NCI-H345 treated with DMSO at 0.1 percent for 48 hours (cell line): Measurements from ENCODE around the gene SORL1.

Source experiments
- DNase-seq: peaks from one replicate; lab custom pipeline; 2025; ENCODE audit not compliant: unreplicated experiment; lab: John Stamatoyannopoulos, UW

Gene SORL1

GRCh38 chr11:121451178-121451985 is 732 bp upstream of the SORL1 start:
- DNase-seq, result no peak

DNA sequence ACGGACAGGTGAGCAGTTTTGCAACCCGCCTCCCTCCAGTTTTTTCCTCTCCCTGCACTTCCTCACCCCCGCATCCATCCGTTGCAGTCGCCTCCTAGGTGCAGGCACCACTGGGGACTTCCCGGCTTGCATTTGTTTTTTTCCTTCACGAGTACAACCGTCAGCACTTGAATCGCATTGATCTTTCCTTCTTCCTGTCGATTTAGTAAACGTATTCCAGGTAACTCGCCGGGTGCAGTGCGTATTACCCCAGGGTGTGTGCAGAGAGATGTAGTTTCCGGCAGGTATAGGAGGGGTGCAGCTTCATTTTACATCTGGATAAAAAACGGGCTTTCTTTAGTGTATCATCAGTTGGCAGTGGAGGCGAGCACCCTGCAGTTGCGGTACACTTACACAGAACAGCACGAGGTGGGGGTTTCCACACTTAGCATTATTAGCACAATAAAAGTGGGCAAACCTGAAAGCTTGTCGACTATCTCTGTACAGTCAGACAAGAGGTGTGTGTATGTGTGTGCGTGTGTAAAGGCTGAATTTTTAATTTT is 566 bp downstream of the SORL1 start, which contains the start of gene SORL1-AS1:
Gene SORL1-AS1, minus strand, starts transcription at position 359 of the 542 bp plus-strand sequence.
- DNase-seq, result peak; percentile 19

- DNase-seq, result no peak
Observed at GRCh38 chr11:121453589-121454299, 1.6 kb downstream of the SORL1 start.

- DNase-seq, result no peak
Observed at GRCh38 chr11:121455115-121455514, 3.0 kb downstream of the SORL1 start.

GRCh38 chr11:121456151-121456550 is 4.0 kb downstream of the SORL1 start:
- no peak for DNase-seq

GRCh38 chr11:121456816-121457431 is 4.8 kb downstream of the SORL1 start:
- no peak for DNase-seq

DNA sequence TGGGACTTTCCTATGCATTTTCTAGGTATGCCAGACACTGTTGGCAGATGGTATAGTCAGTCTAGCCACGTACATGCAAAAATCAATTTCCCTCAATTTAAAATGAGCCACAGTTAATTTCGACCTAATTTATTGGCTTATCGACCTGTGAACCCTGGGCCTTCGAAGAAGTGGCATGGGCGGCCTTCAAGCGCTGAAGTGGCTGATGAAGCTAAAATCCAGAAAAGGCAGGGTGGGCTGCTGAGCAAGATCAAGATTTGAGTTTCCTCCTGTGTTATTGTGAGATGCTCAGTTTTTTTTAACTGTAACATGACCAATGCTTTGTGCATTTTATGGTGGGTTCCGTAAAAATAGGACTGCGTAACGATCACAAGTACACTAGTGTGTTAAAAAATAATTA is 6.4 kb downstream of the SORL1 start:
- no peak for DNase-seq

DNA sequence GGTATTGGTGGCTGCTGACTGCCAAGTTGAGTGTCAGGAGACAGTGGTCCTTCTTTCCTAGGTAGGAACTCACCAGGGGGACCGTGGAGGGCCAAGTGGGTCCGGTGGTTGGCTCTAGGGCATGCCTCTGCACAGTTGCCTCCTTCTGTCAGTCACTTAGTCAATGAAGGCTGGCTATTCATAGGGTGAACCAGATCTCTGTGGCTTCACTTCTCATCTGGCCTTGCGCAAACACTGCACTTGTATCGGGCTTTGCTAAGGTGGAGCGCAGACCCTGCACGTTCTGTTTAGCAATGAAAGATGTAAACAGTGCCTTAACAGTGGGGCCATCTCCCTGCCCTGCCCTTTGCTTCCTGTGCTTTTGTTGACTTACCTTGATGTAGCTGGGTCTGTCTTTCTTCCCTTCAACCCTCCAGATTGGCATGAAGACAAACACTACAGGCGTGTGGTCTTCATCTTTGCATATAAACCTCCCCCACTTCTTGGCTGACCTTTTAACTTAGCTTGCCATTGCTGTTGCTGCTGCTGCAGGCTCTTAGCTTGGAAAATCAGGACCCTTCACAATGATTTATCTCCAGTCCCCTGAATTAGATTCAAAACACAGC is 7.4 kb downstream of the SORL1 start:
- no peak for DNase-seq

DNA sequence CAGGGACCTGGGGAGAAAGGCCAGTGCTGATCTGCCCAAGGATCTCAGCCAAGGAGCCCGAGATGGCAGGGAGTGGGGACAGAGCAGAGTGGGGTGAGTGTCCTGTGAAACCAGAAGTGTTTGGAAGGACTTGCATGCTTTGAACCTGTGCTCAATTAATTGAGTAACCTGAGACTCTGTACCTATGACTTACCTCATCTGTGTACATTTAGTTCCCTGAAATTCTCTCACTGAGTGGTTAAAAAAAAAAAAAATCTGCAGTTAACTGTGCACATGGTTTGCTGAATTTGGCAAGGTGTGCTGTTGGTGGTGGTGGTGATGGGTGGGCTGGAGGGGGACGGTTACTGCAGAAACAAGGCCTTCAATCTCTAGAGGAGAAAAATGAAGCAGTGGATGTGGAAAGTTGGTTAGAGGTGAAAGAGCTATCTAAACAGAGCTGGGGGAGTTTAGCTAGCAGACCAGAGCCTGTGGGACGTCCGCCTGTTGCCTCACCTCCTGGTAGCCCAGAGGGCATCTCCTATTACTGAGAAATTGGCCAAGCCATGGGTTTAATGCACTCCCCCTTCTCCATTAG is 8.9 kb downstream of the SORL1 start:
- DNase-seq, result no peak

- DNase-seq, result no peak
Observed at GRCh38 chr11:121461843-121462242, 9.7 kb downstream of the SORL1 start.

DNA sequence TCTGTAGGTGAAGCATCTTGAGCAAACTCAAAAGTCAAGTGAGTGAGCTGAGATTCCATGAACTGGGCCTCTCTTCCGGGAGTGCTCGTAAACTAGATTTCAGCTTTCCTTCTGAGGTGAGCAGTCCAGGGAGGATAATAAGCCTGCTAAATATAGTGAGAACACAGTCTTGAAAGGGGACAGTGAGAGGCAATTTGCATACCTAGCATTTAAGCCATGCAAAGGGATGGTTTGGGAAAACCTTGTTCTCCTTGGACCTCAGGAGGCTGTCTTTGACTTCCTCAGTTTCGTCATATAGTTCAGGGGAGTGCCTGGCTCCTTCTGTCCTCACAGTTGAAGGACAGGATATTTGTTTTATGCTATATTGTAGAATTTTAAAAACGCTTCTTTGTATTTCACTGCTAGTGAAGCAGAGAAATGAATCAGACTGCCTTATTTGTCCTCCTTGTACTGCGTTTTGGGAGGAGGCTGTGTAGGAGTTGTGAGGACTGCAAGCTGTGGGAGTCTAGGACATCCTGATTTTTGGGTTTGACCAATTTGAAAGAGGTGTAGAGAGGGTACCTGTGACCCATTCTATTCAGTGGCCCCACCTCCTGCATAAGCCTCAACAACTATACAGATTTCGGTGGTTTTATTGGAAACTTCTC is 11.7 kb downstream of the SORL1 start:
- DNase-seq, result no peak

GRCh38 chr11:121464352-121464946 is 12.3 kb downstream of the SORL1 start:
- no peak for DNase-seq

DNA sequence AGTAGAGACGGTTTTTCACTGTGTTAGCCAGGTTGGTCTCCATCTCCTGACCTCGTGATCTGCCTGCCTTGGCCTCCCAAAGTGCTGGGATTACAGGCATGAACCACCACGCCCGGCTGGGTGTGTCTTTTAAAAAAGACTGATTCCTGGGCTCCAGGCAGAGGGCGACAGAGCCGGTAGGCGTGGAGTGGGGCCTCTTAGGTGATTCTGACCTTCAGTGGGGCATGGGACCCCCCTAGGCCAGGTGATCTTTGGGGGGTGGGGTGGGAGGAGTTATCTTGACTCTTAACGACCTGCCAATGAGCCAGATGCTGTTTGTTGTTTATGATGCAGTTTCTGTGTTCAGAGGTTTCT is 13.6 kb downstream of the SORL1 start:
- no peak for DNase-seq

DNA sequence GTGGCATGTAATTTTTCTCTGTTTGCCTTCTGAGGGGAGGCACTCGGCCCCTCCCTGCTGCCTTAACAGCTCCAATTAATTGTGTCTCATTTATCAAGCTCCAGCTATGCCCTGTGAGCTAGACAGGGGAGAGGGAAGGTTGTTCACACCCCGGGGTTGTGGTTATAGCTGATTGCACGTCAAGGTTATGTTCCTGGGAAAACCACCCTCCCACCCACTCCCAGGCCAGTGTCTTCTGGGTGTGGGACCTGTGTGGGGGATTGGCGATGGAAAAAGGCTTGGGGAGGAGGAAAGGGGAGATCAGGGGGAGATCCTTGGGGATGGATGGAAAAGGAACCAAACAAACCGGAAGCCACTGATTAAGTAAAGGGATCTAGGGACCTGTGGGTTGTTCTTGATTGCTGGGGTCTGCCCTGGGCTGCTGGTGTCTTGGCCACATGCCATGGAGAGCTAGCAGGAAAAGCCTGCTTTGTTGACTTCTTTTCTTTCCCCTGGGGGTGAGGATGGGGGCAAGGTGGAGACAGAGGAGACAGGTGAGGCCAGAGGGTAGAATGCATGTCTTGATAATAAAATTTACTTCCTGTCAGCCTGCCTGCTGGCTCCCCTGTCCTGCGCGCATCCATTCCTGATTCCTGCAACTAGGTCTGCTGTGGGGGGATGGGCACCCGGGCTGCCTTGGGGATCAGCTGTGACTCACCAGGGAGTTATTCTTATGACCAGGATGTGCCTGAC is 14.1 kb downstream of the SORL1 start:
- peak; percentile 68 for DNase-seq

DNA sequence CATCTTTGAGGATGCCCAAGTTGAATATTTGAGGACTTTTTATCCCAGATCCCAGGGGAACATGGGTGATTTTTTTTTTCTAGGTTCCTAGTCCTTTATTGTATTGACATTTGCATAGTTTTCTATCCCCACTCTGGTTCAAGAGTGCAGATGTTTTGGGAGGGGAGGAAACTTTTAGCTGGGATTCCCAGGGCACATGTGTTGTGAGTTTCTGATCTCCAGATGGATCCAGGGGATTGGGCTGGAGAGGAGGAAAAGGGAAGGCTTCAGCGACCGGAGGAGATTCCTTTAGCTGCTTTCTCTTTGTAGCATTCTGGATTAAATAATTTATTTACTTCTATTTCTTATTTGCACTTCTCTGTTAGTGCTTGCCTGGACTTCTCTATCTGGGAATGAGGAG is 15.4 kb downstream of the SORL1 start:
- DNase-seq, result no peak

DNA sequence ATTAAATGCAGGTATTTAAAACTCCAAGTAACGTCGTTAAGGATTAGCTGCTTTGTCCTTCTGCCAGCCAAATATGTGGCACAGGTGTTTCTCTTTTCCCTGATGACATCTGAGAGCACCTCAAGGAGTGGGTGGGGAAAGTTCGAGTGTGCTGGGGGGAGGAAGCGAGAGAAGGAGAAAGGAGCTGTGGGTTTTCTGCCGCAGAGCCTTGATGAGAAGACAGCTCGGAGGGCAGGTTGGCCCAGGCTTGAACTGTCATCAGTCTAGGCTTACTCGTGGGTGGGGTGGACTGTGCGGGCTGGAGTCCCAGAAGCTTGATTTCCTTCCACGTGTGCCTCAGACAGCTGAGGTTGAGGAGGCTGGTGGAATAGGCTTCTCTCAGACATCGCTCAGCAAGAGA is 15.9 kb downstream of the SORL1 start:
- no peak for DNase-seq

DNA sequence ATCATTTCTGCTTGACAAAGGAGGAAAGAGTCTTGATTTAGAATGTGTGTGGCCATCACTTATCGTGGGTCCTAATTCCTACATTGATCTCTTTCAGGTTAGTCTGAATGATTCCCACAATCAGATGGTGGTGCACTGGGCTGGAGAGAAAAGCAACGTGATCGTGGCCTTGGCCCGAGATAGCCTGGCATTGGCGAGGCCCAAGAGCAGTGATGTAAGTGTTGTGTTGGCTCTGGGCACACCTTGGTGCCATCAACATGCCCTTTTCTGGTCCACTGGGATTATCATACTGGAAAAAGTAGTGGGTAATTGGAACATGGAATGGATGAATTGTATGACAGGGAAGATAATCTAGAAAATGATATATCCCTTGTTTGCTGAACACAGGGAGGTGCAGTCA is 17.8 kb downstream of the SORL1 start:
- DNase-seq, result no peak

GRCh38 chr11:121471167-121471566 is 19.1 kb downstream of the SORL1 start:
- no peak for DNase-seq

- DNase-seq, result no peak
Observed at GRCh38 chr11:121472312-121472711, 20.2 kb downstream of the SORL1 start.
